ENCODE results near the gene TAS2R60. TPM values are rescaled to one million over a fixed set of nuclear protein-coding genes. Genes with fewer than 3 reads are reported as not detected.

The TAS2R60 gene
- total RNA-seq, 1 experiment from 2014 or later: 0.24 TPM

GRCh38 chr7:143406002-143406357 lies 37.3 kb upstream of the TAS2R60 start:
- H3K4me3 Mint-ChIP-seq: peak overlapping the region; percentile 91
- POLR2A ChIA-PET: interaction anchor here (0.7 to 6.3 kb wide), 2 partner anchors 15 to 20 kb away, joined by 3 to 62 read pairs; no protein-coding TSS in a partner anchor
- TF ChIP-seq SMAD3 (CRISPR knock-in tag; IDR thresholded peaks at IDR 0.05; ENCODE audit: borderline replicate concordance) (no peak), GTF2I (CRISPR knock-in tag; conservative IDR thresholded peaks at IDR 0.05) (no peak), ETV6 (CRISPR knock-in tag; IDR thresholded peaks at IDR 0.05) (no peak), SP1 (CRISPR knock-in tag; conservative IDR thresholded peaks at IDR 0.05) (peak; percentile 30; the same call in 1 of the 2 replicates)
- ATAC-seq (peak; percentile 53), DNase-seq (ENCODE audit: low spot score) (peak; percentile 70)
- no peaks in the 10 kb centered on the region for H3K27me3 Mint-ChIP-seq (ENCODE audit: low read depth)
- peaks cover 44% of the 10 kb centered on the region for H3K36me3 Mint-ChIP-seq
- CTCF ChIA-PET: interaction anchor here (0.7 to 4.8 kb wide), 11 partner anchors 9 to 191 kb away, joined by 3 to 48 read pairs (median 5); no protein-coding TSS in a partner anchor
- peak overlapping the region; percentile 61 for H3K27ac Mint-ChIP-seq
- no peaks in the 10 kb centered on the region for H3K9me3 Mint-ChIP-seq
- H3K4me1 Mint-ChIP-seq: peaks cover 61% of the 10 kb centered on the region

GRCh38 chr7:143407287-143408251 lies 35.7 kb upstream of the TAS2R60 start:
- ATAC-seq (no peak), DNase-seq (ENCODE audit: low spot score) (no peak)
- Mint-ChIP-seq H3K4me3 (peak overlapping the region; percentile 91), H3K4me1 (peaks cover 77% of the 10 kb centered on the region), H3K27me3 (ENCODE audit: low read depth) (no peaks in the 10 kb centered on the region), H3K27ac (peak overlapping the region; percentile 92), H3K36me3 (peaks cover 29% of the 10 kb centered on the region), H3K9me3 (no peaks in the 10 kb centered on the region)
- POLR2A ChIA-PET: interaction anchor here (0.7 to 6.3 kb wide), 6 partner anchors 8 to 86 kb away, joined by 3 to 62 read pairs (median 4); no protein-coding TSS in a partner anchor
- CTCF ChIA-PET: interaction anchor here (0.6 to 4.8 kb wide), 14 partner anchors 8 to 92 kb away, joined by 3 to 48 read pairs (median 6); partner anchors contain the start of gene CLCN1
- TF ChIP-seq STAT6 (CRISPR knock-in tag; conservative IDR thresholded peaks at IDR 0.05; ENCODE audit: low read depth) (no peak), SOX15 (CRISPR knock-in tag; IDR thresholded peaks at IDR 0.05) (no peak), ETV6 (CRISPR knock-in tag; IDR thresholded peaks at IDR 0.05) (no peak), IRF2 (CRISPR knock-in tag; IDR thresholded peaks at IDR 0.05; ENCODE audit: borderline replicate concordance, low read depth) (no peak), SMAD4 (CRISPR knock-in tag; IDR thresholded peaks at IDR 0.05) (no peak), ARID4B (CRISPR knock-in tag; IDR thresholded peaks at IDR 0.05; ENCODE audit: borderline replicate concordance) (no peak), RORB (CRISPR knock-in tag; IDR thresholded peaks at IDR 0.05) (no peak), FOXK1 (CRISPR knock-in tag; IDR thresholded peaks at IDR 0.05) (no peak), E2F5 (CRISPR knock-in tag; IDR thresholded peaks at IDR 0.05) (no peak), ZNF425 (CRISPR knock-in tag; conservative IDR thresholded peaks at IDR 0.05) (no peak), ZNF232 (CRISPR knock-in tag; IDR thresholded peaks at IDR 0.05) (no peak), NFYB (CRISPR knock-in tag; conservative IDR thresholded peaks at IDR 0.05; ENCODE audit: low read depth) (no peak), NR2C2 (CRISPR knock-in tag; IDR thresholded peaks at IDR 0.05) (no peak), CREM (CRISPR knock-in tag; IDR thresholded peaks at IDR 0.05) (no peak), KAT7 (CRISPR knock-in tag; IDR thresholded peaks at IDR 0.05; ENCODE audit: borderline replicate concordance) (no peak), ZSCAN18 (CRISPR knock-in tag; IDR thresholded peaks at IDR 0.05) (no peak)

All from WTC11 (cell line).